ENCODE data around the gene RAB29.

DNA sequence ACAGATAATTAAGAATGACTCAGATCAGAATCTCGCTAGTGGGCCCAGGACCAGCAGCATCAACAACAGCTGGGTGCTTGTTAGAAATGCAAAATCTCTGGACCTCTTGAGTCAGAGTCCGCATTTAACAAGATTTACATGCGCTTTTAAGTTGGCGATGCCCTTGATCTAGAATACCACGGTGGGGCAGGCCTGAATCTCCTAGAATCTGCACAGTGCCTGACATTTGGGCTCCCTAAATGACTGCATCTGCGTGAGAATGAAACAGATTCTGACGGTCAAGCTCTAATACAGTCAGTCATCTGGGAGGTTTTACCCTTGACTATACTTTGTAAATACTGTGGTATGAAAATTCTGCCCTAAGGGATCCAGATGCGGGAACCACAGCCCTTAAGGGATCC, 17.2 kb upstream of the RAB29 start:
- TF ChIP-seq EZH2 (IDR thresholded peaks at IDR 0.05; ENCODE audit: insufficient read depth, poor library complexity, severe bottlenecking) (no peak), EZH2phosphoT487 (IDR thresholded peaks at IDR 0.05; ENCODE audit: insufficient read depth, low read depth) (no peak)

Data from GM23248 (cell line).